NCI-H345 treated with DMSO at 0.1 percent for 48 hours (cell line): Measurements from ENCODE around the gene CSKMT.

Experiments
- DNase-seq: peaks from one replicate; lab custom pipeline; 2025; ENCODE audit not compliant: unreplicated experiment; lab: John Stamatoyannopoulos, UW

The CSKMT gene

DNA sequence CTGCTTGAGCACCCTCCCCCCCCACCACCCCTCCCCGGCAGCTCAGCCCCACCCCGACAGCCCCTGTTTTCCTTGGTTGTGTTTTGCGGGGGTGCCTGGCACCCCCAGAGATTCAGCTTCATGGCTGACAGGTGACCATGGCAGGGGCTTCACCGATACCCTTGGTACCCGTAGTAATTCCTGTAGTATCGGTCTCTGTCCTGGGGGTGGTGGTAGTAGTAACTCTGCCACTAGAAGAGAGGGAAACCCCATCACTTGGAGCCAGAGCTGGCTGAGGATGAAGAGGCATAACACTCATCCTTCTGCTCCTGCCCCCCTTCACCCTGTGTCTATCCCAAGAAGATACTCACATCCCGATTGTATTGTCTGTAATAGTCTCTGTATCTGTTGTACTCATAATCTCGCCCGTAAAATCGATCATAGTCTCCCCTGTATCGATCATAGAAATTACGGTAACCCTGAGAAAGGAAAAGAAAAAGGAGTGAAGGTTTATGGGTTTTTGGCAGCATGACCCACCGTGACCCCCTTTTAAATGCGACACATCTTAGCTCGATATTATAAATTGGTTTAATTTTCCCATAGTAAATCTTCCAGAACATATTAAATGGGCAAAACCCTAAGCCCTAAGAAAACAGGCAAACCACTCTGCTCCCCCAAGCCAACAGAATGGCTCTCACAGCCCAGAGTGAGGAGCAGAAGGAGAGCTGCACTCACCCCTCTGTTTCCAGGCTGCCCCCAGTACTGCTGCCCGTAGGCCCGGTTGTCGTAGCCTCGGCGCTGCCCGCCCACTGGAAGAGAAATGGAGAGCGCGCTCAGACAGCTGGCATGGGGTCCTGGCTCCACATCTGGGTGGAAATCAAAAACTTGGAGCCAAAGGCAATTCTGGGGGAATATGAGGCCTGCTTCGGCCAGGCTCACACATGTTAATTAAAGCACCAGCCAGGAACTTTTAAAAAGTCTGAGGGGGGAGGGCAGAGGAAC is 50.3 kb downstream of the CSKMT start:
- no peak for DNase-seq

DNA sequence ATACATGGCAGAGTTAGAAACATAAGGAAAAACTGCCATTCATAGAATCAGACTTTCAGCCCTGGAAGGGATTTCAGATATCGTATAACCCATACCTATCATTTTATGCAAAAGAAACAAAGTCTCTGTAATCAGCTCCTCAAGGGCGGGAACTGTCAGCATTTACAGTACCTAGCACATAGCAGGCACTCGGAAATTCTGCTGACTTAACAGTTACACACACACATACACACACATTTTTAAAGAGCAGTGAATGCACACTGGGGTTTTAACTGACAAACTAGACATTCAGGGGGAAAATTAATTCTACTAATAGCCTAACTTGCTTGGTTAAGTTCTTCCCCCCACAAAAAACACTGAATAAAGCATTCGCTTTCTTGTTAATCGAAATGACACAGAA is 51.1 kb downstream of the CSKMT start:
- no peak for DNase-seq

DNA sequence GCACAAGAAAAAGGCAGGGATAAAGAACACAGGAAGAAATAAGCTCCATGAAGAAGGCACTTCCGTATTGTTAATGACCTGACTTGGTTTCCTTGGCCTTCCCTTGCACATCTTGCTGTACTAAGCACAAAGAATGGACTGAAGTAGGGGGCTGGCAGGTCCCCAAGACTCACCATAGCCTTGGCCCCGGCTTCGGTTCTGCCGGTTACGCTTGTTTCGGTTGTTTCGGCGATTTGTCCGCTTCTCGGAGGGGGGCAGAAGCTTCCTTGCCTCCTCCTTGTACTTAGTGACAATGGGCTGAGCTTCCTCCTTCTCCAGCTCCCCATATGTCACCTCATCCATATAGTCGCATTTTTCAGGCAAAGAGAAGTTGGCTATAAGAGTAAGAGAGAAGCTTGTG is 51.7 kb downstream of the CSKMT start:
- DNase-seq: no peak
